H1 (cell line): Measurements from ENCODE around the gene PCDHAC2. TPM values are rescaled to one million over a fixed set of nuclear protein-coding genes. Genes with fewer than 3 reads are reported as not detected.

Experiments used
- CTCF ChIA-PET: fragments of 300-600 bp; sonication (Branson Sonifier 250); formaldehyde crosslinking; loops from one replicate; lab custom pipeline; 2021; ENCODE audit not compliant: partially characterized antibody; lab: Charles Lee
- POLR2A ChIA-PET: fragments of 300-600 bp; sonication (Branson Sonifier 250); formaldehyde crosslinking; loops from one replicate; lab custom pipeline; 2021; ENCODE audit warnings: inconsistent platforms; ENCODE audit not compliant: partially characterized antibody; lab: Charles Lee
- DNase-seq, 2 experiments: peaks; one replicate each; pipeline versions ENCODE4 v3.0.0 to v3.0.0-alpha.2; 2010 to 2022; ENCODE audit warnings: low spot score in 2 of 2, low read depth in 1 of 2, mixed read lengths in 1 of 2
- FAIRE-seq: peaks from 2 replicates; lab custom pipeline; 2011; peaks lifted over from hg19 to GRCh38; lab: Jason Lieb, UNC
- H2AFZ ChIP-seq: 2 replicates; pipeline ENCODE4 v1.8.1; 2012; ENCODE audit warnings: low read length, inconsistent platforms
- H2AK5ac ChIP-seq: 2 replicates; pipeline ENCODE4 v1.6.1; 2013; ENCODE audit warnings: low read depth, low read length
- H2BK120ac ChIP-seq: replicated peaks from 2 replicates; pipeline ENCODE3; 2013; ENCODE audit warnings: low read depth, low read length, inconsistent platforms
- H2BK12ac ChIP-seq: 2 replicates; pipeline ENCODE4 v1.6.1; 2013; ENCODE audit warnings: low read depth, low read length
- H2BK15ac ChIP-seq: 2 replicates; pipeline ENCODE4 v1.6.1; 2013; ENCODE audit warnings: low read length
- H2BK20ac ChIP-seq: 2 replicates; pipeline ENCODE4 v1.6.1; 2013; ENCODE audit warnings: low read length
- H2BK5ac ChIP-seq: 2 replicates; pipeline ENCODE4 v1.6.1; 2013; ENCODE audit warnings: low read depth, low read length
- H3K14ac ChIP-seq: 2 replicates; pipeline ENCODE4 v1.6.1; 2013; ENCODE audit warnings: inconsistent platforms; ENCODE audit not compliant: insufficient read length
- H3K18ac ChIP-seq: 2 replicates; pipeline ENCODE4 v1.6.1; 2013; ENCODE audit warnings: low read length; ENCODE audit errors: extremely low read depth
- H3K23ac ChIP-seq: 2 replicates; pipeline ENCODE4 v1.6.1; 2013; ENCODE audit warnings: inconsistent platforms; ENCODE audit not compliant: insufficient read length
- H3K23me2 ChIP-seq: 2 replicates; pipeline ENCODE4 v1.6.1; 2013; ENCODE audit warnings: low read depth, low read length
- H3K27ac ChIP-seq: 2 replicates; pipeline ENCODE4 v1.6.1; 2011; ENCODE audit warnings: low read depth, low read length, inconsistent platforms
- H3K27me3 ChIP-seq, 4 experiments: replicated peaks in 1 of 4; 1 replicate in 1 of 4; 2 replicates in 3 of 4; pipeline versions ENCODE4 v1.6.1 to v1.8.1; 2011 to 2013; ENCODE audit warnings: low read length in 3 of 4, mild to moderate bottlenecking in 3 of 4, inconsistent platforms in 2 of 4, mixed read lengths in 2 of 4, moderate library complexity in 1 of 4; ENCODE audit not compliant: control insufficient read depth in 3 of 4, insufficient read depth in 3 of 4; ENCODE audit errors: extremely low read depth in 1 of 4
- H3K36me3 ChIP-seq, 4 experiments: 2 replicates each; pipeline versions ENCODE4 v1.6.1 to v1.8.1; 2011 to 2013; ENCODE audit warnings: mild to moderate bottlenecking in 4 of 4, low read length in 3 of 4, moderate library complexity in 2 of 4, control low read depth in 1 of 4, inconsistent platforms in 1 of 4; ENCODE audit not compliant: insufficient read depth in 4 of 4, control insufficient read depth in 2 of 4
- H3K4ac ChIP-seq: replicated peaks from 2 replicates; pipeline ENCODE3; 2013; ENCODE audit warnings: low read length, low read depth, mixed read lengths, inconsistent platforms; ENCODE audit not compliant: insufficient read length
- H3K4me1 ChIP-seq, 4 experiments: replicated peaks in 1 of 4; 1 replicate in 1 of 4; 2 replicates in 3 of 4; pipeline versions ENCODE4 v1.6.1 to v1.8.1; 2011 to 2013; ENCODE audit warnings: low read length in 3 of 4, inconsistent platforms in 2 of 4, mixed read lengths in 1 of 4; ENCODE audit not compliant: insufficient read depth in 4 of 4, control insufficient read depth in 3 of 4
- H3K4me2 ChIP-seq, 2 experiments: 2 replicates each; pipeline versions ENCODE4 v1.6.1 to v1.8.1; 2011 to 2013; ENCODE audit warnings: low read depth in 2 of 2, low read length in 2 of 2, control low read depth in 1 of 2, inconsistent platforms in 1 of 2, mild to moderate bottlenecking in 1 of 2; ENCODE audit not compliant: insufficient read depth in 1 of 2
- H3K4me3 ChIP-seq, 4 experiments: fragments of 200-600, 300-600 bp in 1 of 4; sonication (generic), shearing (Covaris generic), sonication (Bioruptor Twin) in 1 of 4; 2 replicates each; pipeline versions ENCODE4 v1.5.1 to v1.8.1; 2011 to 2016; ENCODE audit warnings: low read length in 4 of 4, low read depth in 3 of 4, control low read depth in 2 of 4, inconsistent platforms in 2 of 4, mild to moderate bottlenecking in 2 of 4, mixed read lengths in 1 of 4, moderate library complexity in 1 of 4; ENCODE audit not compliant: insufficient read depth in 2 of 4; ENCODE audit errors: extremely low read depth in 1 of 4
- H3K56ac ChIP-seq: replicated peaks from 2 replicates; pipeline ENCODE3; 2013; ENCODE audit warnings: low read depth, mild to moderate bottlenecking, mixed read lengths, low read length, inconsistent platforms; ENCODE audit not compliant: insufficient read length
- H3K79me1 ChIP-seq: 2 replicates; pipeline ENCODE4 v1.6.1; 2013; ENCODE audit warnings: low read depth, low read length, control low read depth
- H3K79me2 ChIP-seq, 2 experiments: 2 replicates each; pipeline versions ENCODE4 v1.6.1 to v1.8.1; 2012 to 2013; ENCODE audit warnings: low read length in 2 of 2, mild to moderate bottlenecking in 2 of 2, inconsistent platforms in 1 of 2; ENCODE audit not compliant: insufficient read depth in 2 of 2, control insufficient read depth in 1 of 2
- H3K9ac ChIP-seq, 4 experiments: replicated peaks in 1 of 4; 1 replicate in 1 of 4; 2 replicates in 3 of 4; pipeline versions ENCODE4 v1.6.1 to v1.8.1; 2011 to 2013; ENCODE audit warnings: low read depth in 3 of 4, low read length in 3 of 4, control low read depth in 2 of 4, mild to moderate bottlenecking in 2 of 4, moderate library complexity in 2 of 4, inconsistent platforms in 1 of 4; ENCODE audit errors: extremely low read depth in 1 of 4
- H3K9me3 ChIP-seq, 2 experiments: 2 replicates each; pipeline versions ENCODE4 v1.6.1 to v1.8.1; 2012 to 2013; ENCODE audit warnings: mild to moderate bottlenecking in 2 of 2, moderate library complexity in 2 of 2, control low read depth in 1 of 2, inconsistent platforms in 1 of 2, low read depth in 1 of 2, low read length in 1 of 2, mixed read lengths in 1 of 2; ENCODE audit not compliant: insufficient read depth in 2 of 2
- H4K20me1 ChIP-seq, 2 experiments: replicated peaks in 1 of 2; 2 replicates each; pipeline versions ENCODE3 to v1.8.1; 2011 to 2013; ENCODE audit warnings: inconsistent platforms in 2 of 2, low read length in 2 of 2, mild to moderate bottlenecking in 1 of 2; ENCODE audit not compliant: insufficient read depth in 2 of 2, control insufficient read depth in 1 of 2
- H4K5ac ChIP-seq: 2 replicates; pipeline ENCODE4 v1.6.1; 2013; ENCODE audit warnings: low read length, low read depth, mixed read lengths, inconsistent platforms; ENCODE audit not compliant: insufficient read length
- H4K8ac ChIP-seq: 2 replicates; pipeline ENCODE4 v1.8.0; 2013; ENCODE audit warnings: mild to moderate bottlenecking, moderate library complexity, low read length, inconsistent platforms; ENCODE audit not compliant: insufficient read depth; ENCODE audit errors: extremely low read depth
- H4K91ac ChIP-seq: replicated peaks from 2 replicates; pipeline ENCODE3; 2013; ENCODE audit warnings: low read length, mixed read lengths, inconsistent platforms; ENCODE audit not compliant: insufficient read length
- ATF3 ChIP-seq: IDR thresholded peaks from 2 replicates; pipeline ENCODE4 v1.6.1; 2011; ENCODE audit warnings: low read depth, mild to moderate bottlenecking, low read length; ENCODE audit not compliant: insufficient read depth
- GTF2F1 ChIP-seq: IDR thresholded peaks from 2 replicates; pipeline ENCODE4 v1.6.1; 2012; ENCODE audit warnings: low read depth, low read length, improper control_type of control experiment, borderline replicate concordance
- HDAC2 ChIP-seq, 2 experiments: fragments of 300-600 bp in 1 of 2; sonication (generic) in 1 of 2; IDR thresholded peaks; 2 replicates each; pipeline ENCODE4 v1.6.1; 2011 to 2012; ENCODE audit warnings: low read depth in 2 of 2, low read length in 2 of 2, mild to moderate bottlenecking in 2 of 2, moderate library complexity in 2 of 2, borderline replicate concordance in 1 of 2, inconsistent platforms in 1 of 2
- POLR2AphosphoS5 ChIP-seq: IDR thresholded peaks from 2 replicates; pipeline ENCODE4 v1.6.1; 2011; ENCODE audit warnings: low read depth, low read length
- RXRA ChIP-seq: IDR thresholded peaks from 2 replicates; pipeline ENCODE4 v1.6.1; 2011; ENCODE audit warnings: low read depth, mild to moderate bottlenecking, low read length, moderate library complexity; ENCODE audit not compliant: insufficient read depth
- SAP30 ChIP-seq: fragments of 300-600 bp; sonication (generic); IDR thresholded peaks from 2 replicates; pipeline ENCODE4 v1.7.1; 2012; ENCODE audit warnings: low read length, moderate library complexity, mild to moderate bottlenecking, inconsistent platforms; ENCODE audit not compliant: insufficient read depth, insufficient replicate concordance
- TEAD4 ChIP-seq: IDR thresholded peaks from 2 replicates; pipeline ENCODE4 v1.6.1; 2012; ENCODE audit warnings: low read depth, low read length, inconsistent platforms, mixed read lengths
- USF2 ChIP-seq: IDR thresholded peaks from 2 replicates; pipeline ENCODE4 v1.6.1; 2011; ENCODE audit warnings: low read length, improper control_type of control experiment
- WGBS, 2 experiments: shearing (Covaris generic) in 1 of 2; methylation state at CpG; one replicate each; pipeline versions ENCODE4 v1.1.6 to v1.1.7; 2013 to 2015; ENCODE audit warnings: low lambda C conversion rate in 2 of 2, mixed read lengths in 2 of 2, inconsistent platforms in 1 of 2, low coverage in 1 of 2, missing lambda C conversion rate in 1 of 2; ENCODE audit not compliant: insufficient replicate concordance in 2 of 2, insufficient coverage in 1 of 2, insufficient read length in 1 of 2; ENCODE audit errors: extremely low coverage in 1 of 2, missing lambda C conversion rate in 1 of 2; 5-methylcytosine and 5-hydroxymethylcytosine counted together
- polyA plus RNA-seq, 7 experiments: library from polyadenylated mRNA; depleted of rRNA in 3 of 7; stranded (reverse) in 5 of 7; unstranded in 2 of 7; fragments of >200 nt in 5 of 7; fragments of 200-250 nt in 2 of 7; gene quantifications; 1 replicate in 5 of 7; 2 replicates in 1 of 7; 4 replicates in 1 of 7; pipeline versions ENCODE4 v1.2.1 to v1.2.3, GENCODE V29; 2011 to 2013; ENCODE audit warnings: missing spikeins in 2 of 7, mixed read lengths in 2 of 7
- total RNA-seq: library from RNA; stranded (reverse); fragmentation: NEBNext Ultra II Directional; extraction: Animal tissue kit (Norgen Biotek cat#: 25700); gene quantifications from 2 replicates; pipeline ENCODE4 v1.2.1, GENCODE V29; 2021

The PCDHAC2 gene
- total and polyA plus RNA-seq, 2 of the 8 experiments (the other 6 are each of a cell fraction or from before 2014, with no cell fraction given): 3.7 to 5.0 TPM

- no peak overlapping the region for H3K23ac ChIP-seq
- H2BK5ac ChIP-seq: peak overlapping the region; percentile 94; the same call in 1 of the 2 replicates
- no peak overlapping the region for H3K56ac ChIP-seq
- no peak for FAIRE-seq
- H4K8ac ChIP-seq: no peak overlapping the region
- H3K23me2 ChIP-seq: peaks cover 11% of the 10 kb centered on the region; the same call in 1 of the 2 replicates
- H3K27ac ChIP-seq: peak overlapping the region; percentile 51; the same call in 1 of the 2 replicates
- peak overlapping the region; percentile 99; the same call in 1 of the 2 replicates for H2AK5ac ChIP-seq
- 88% methylated on average over 3 of the region's 3 CpGs; no CpG with 5 or more reads in 1 of the 2 experiments for WGBS, 2 experiments
- no peaks in the 10 kb centered on the region for H3K79me1 ChIP-seq
- peak overlapping the region; percentile 100 for H2BK12ac ChIP-seq
- no peaks in the 10 kb centered on the region; a peak in 1 of 4 replicates for H3K9me3 ChIP-seq
- DNase-seq: no peak
- no peaks in the 10 kb centered on the region for H4K20me1 ChIP-seq
- no peak overlapping the region for H4K5ac ChIP-seq
- H3K9ac ChIP-seq: no peak overlapping the region
- no peak overlapping the region for H3K4ac ChIP-seq
- no peaks in the 10 kb centered on the region for H3K36me3 ChIP-seq
- H2BK120ac ChIP-seq: peak overlapping the region; percentile 34
- peak overlapping the region in 1 of 4 experiments; percentile 65; a peak in 1 of 8 replicates for H3K4me3 ChIP-seq
- ChIA-PET CTCF (interaction anchor here (0.8 to 6.7 kb wide), 6 partner anchors 15 to 77 kb away, joined by 3 to 50 read pairs (median 6); partner anchors contain the start of gene PCDHAC1), POLR2A (interaction anchor here (1.0 to 8.3 kb wide), 9 partner anchors 9 to 76 kb away, joined by 6 to 155 read pairs (median 12); partner anchors contain the start of genes PCDHAC1 and PCDHAC2)
- no peak overlapping the region for H2BK15ac ChIP-seq
- H3K4me1 ChIP-seq: peaks cover 8 to 39% (median 31%) of the 10 kb centered on the region in 4 experiments; a peak in 6 of 7 replicates
- no peak overlapping the region for H2AFZ ChIP-seq
- peak overlapping the region; percentile 13; the same call in 1 of the 2 replicates for H2BK20ac ChIP-seq
- H3K18ac ChIP-seq: peak overlapping the region; percentile 64; the same call in 1 of the 2 replicates
- no peaks in the 10 kb centered on the region for H3K27me3 ChIP-seq
- H3K14ac ChIP-seq: no peak overlapping the region
- peak overlapping the region in 1 of 2 experiments; percentile 95; a peak in 1 of 4 replicates for H3K4me2 ChIP-seq
- peak overlapping the region; percentile 54 for H4K91ac ChIP-seq
- H3K79me2 ChIP-seq: no peaks in the 10 kb centered on the region
- TF ChIP-seq SAP30: no peak
- no peak for TF ChIP-seq ATF3
- no peak for TF ChIP-seq GTF2F1
- no peak for TF ChIP-seq TEAD4
- TF ChIP-seq RXRA: no peak
- TF ChIP-seq POLR2AphosphoS5: no peak
- TF ChIP-seq HDAC2 (IDR thresholded peaks at IDR 0.05; ENCODE audit: borderline replicate concordance in 1 of 2, low read depth in 2 of 2, low read length in 2 of 2): no peak
- TF ChIP-seq USF2: no peak
Measured at GRCh38 chr5:141003031-141003430, 36.8 kb downstream of the PCDHAC2 start.
